Measurements from ENCODE around the gene COP1.

Gene COP1

DNA sequence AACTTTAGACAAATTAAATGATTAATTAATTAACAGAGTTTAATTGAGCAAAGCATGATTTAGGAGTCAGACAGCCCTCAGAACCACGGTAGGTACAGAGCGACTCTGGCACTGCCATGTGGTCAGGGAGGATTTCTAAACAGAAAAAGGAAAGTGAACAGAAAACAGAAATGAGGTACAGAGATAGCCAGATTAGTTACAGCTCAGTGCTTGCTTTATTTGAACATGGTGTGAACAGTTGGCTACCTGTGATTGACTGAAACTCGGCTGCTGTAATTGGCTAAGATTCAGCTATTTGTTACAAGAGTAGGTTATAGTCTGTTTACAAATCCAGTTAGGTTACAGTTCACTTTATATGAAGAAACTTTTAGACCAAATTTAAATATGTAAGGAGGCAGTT lies 300.7 kb downstream of the COP1 start:
- in situ Hi-C loops (cut with MboI; ENCODE audit: low sequenced_read_pairs) = no loop called here

DNA sequence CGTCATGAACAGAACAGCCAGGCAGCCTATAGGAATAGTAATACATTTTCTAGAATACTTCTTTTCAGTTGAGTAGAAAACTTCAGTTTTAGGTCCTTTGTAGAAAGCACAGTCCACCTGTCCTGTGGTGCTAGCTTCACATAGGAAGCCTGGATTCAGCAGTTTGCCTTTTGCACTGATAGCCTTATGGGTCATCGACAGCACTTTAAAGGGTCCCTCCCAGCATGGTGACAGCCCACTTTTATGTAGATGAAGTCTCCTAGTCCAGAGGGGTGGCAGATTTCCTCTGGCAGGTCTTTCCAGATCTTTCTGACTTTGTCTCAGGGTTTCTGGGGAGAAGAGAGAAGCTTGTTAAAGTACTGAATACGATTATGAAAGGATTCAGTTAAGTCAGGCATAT lies 302.3 kb downstream of the COP1 start:
- in situ Hi-C loops (cut with MboI; ENCODE audit: low sequenced_read_pairs) = no loop called here

DNA sequence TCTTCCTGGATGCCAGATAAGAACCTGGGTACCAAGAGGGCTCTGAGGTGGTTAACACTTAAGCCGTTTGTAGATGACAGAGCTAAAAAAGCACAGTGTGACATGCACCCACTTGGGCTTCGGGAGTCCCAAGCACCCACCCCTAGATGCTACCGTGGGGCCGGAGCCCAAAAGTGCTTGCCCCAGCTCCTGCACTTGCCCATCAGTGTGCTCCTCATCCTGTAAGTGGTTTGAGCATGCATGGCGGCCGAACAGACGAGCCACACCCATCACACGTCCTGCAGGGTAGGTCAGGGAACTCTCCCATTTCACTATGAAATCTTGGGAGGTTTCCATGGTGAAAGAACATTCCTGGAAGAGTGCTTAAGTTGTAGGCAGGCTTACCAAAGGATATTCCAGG lies 304.8 kb downstream of the COP1 start:
- in situ Hi-C loops (cut with MboI; ENCODE audit: low sequenced_read_pairs) = no loop called here

DNA sequence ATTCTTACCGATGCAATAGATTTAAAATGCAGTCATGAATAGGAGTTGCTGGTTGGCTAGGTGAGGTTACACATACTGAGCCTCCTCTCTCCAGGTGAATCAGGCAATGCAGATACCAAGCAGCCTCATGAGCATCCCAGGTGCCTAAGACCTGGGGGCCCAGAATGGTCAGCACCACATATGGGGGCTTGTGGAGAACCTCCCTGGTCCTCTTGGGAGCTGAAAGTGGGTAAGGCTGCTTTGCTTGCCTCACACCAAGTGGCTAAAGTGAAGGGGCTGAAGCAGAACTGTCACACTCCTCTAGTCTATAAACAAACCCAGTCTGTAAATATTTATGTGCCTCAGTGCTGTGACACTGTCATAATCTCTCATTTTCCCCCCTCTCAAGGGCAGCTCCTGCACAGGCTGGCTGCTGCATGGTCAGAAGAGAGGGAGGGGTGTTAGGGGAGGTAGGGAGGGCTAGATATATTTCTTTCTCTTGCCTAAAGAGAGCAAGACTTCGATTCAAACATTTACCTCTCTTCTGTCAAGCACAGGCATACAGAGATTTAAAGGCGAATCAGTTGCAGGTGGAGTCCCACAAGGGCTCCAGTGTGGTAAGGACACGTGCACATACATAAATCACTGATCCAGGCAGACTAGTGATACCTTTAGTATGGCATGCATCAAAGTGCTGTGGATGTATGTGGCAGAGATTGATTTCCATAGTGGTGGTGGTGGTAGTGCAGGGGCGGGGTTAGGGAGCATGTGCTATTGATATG lies 305.8 kb downstream of the COP1 start:
- in situ Hi-C loops (cut with MboI; ENCODE audit: low sequenced_read_pairs) = no loop called here

DNA sequence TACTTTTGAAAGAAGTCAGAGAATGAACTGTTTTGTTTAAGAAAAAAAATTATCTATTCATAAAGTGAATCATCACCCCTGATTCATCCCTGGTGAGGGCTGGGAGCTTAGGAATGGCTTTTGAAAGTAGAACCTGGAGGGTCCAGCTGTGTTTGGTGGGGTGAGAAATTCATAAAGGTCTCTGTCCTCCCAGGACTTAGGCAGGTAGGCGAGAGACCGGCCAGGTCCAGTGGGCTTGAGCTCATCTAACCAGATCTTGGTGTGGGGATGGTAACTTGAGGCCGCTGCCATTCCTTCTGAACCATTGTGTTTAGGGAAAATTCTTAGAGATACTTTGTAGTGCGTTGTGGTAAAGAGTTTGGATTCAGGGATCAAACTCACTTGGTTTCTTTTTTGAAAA lies 306.9 kb downstream of the COP1 start:
- in situ Hi-C loops (cut with MboI; ENCODE audit: low sequenced_read_pairs) = no loop called here

DNA sequence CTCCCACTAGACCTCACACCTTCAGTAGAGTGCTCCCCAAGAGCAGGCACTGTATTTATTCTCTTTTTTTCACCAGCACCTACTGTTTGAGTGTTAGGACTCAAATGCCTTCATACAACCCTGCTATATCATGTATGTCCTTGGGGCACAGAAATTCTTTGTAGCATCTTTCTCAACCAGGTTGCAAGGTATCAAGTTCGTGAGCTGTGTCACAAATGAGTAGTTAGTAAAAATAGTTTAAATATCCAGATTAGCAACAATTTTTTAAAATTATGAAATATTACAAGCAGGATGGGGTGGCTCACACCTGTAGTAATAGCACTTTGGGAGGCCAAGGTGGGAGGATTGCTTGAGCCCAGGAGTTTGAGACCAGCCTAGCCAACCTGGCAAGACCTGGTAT lies 311.1 kb downstream of the COP1 start:
- in situ Hi-C loops (cut with MboI; ENCODE audit: low sequenced_read_pairs) = no loop called here
